Measurements from ENCODE around the gene TAS2R1.

- TF ChIP-seq ELF1 (IDR thresholded peaks at IDR 0.05; ENCODE audit: borderline replicate concordance, low read depth) (no peak), EGR1 (IDR thresholded peaks at IDR 0.05; ENCODE audit: low read depth) (no peak), CTCF (IDR thresholded peaks at IDR 0.05 in 2 of 3, conservative IDR thresholded peaks at IDR 0.05 in 1 of 3; ENCODE audit: borderline replicate concordance in 1 of 3, insufficient read depth in 1 of 3, low read depth in 2 of 3, low read length in 2 of 3) (no peak), POLR2AphosphoS5 (IDR thresholded peaks at IDR 0.05; ENCODE audit: low read depth, low read length) (no peak), EZH2phosphoT487 (IDR thresholded peaks at IDR 0.05; ENCODE audit: borderline replicate concordance) (no peak), MAX (IDR thresholded peaks at IDR 0.05) (no peak), POLR2A (IDR thresholded peaks at IDR 0.05; ENCODE audit: borderline replicate concordance, extremely low read depth, insufficient read depth, insufficient read length) (no peak), REST (IDR thresholded peaks at IDR 0.05; ENCODE audit: low read depth) (no peak)
These were observed 35.2 kb downstream of the TAS2R1 start for GRCh38 chr5:9594913-9595312.

Measured in HCT116 (cell line).